GM18511 (cell line): ENCODE data around the gene TCF12.
"Not testable (repeated sequence)": the region's sequence is repeated elsewhere in the genome, so short reads cannot be mapped to it uniquely, and the experiment has no call there.

Experiments used
- ATAC-seq: cut with Tn5 transposase; IDR thresholded peaks from one replicate; pipeline ENCODE4 v1.9.1; 2021; ENCODE audit warnings: mild to moderate bottlenecking, moderate library complexity; ENCODE audit not compliant: unreplicated experiment

Gene TCF12

DNA sequence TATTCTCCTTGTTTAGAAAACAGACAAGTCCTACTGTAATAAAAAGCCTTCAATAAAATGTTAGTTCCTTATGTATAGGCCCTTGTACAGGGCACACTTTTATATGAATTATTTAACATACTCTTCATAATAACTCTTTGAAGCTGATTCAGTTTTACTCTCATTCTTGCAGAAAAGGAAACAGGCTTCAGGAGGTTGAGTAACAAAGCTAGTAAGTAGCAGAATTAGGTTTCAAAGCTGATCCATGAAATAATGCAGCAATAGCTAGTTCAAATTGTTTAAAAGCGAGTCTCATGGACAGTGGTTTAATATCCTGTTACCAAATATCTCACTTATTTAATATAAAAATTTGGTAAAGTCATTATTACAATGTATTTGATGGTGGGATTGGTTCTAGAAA is 25.0 kb downstream of the TCF12 start:
- ATAC-seq, result no peak

DNA sequence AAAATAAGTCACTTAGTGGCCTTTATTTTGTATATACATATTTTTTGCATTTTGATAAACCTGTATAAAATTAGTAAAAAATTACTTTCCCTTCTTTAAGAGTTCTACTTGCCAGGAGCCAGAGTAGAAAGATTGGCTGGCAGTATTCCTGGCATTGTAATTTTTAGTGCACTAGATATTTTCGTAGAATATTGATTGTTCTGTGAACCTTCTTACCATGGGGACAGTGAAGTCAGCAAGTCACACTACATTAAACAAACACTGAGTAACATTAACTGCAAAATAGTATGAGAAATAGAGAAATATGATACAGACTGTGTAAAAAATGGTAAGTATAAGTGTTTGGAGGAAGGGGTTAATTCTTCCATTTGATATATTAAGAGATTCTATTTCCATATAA is 26.0 kb downstream of the TCF12 start:
- ATAC-seq, result no peak

DNA sequence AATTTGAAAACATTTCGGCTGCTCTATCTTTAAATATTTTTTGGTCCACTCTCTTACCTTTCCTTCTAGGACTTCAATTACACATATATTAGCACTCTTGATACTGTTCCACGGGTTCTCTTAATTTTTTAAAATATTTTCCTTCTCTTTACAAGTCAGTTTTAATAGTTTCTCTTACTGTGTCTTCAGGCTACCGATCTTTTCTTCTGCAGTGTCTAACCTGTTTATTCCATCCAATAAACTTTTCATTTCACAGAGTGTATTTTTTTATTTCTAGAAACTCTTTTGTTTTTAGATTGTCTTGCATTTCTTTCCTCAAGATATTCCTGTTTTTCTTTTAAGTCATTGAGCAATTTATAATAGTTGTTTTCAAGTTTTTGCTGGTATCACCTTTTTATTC is 27.7 kb downstream of the TCF12 start:
- ATAC-seq, result no peak

DNA sequence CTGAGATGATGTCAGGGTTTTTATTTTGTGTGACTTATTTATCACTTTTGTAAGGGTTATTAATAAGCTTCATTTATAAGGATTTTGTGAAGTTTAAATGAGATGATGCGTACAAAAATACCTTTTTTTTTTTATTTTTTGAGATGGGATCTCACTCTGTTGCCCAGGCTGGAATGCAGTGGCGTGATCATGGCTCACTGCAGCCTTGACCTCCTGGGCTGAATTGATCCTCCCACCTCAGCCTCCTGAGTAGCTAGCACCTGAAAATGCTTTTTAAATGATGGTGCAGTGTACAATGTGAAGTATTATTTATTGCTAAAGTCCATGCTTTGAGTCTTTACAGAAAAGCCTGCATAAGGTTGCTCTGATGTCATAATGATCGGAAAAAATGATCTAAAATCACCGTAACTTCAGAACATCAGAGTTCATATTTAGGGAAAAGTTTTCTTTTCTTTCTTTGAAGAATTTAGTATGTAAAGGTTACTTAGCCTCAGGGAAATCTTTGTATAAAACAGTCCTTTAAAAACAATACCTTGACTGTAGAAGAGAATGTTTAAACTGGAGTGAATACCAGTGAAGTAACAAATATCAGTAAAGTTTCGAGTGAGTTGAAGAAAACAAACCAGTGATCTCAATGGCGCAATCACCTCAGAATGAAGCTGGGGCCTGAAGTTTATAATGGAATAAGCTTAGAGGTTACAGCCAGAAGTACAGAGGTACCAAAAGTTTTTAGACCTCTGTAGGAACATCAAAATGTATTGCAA is 29.7 kb downstream of the TCF12 start:
- no peak for ATAC-seq

DNA sequence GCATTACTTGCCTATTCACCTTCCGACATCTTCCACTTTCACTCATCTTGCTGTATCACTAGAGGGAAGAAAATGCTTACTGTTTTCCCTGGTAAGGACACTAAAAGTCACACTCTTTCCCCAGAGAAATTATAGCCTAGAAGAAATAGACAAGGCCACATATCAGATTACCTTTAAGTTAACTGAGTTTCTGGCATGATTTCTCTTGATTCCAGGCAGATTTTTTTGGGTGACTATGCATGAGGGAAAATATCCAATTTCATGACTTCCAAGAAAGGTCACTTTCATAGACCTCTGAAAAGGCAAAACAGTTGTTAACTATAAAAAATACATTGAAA is 30.3 kb downstream of the TCF12 start:
- ATAC-seq, result no peak

DNA sequence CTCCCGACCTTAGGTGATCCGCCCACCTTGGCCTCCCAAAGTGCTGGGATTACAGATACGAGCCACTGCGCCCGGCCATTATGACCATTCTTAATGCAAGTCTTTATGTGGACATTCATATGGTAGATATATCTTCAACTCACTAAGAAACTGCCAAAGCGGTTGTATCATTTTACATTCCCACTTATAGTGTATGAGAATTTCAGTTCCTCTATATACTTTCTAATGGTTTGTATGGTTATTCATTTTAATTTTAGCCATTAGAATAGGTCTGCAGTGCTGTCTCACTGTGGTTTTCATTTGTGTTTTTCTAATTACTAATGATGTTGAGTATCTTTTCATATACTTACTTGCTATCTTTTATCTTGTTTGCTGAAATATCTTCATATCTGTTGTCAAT is 32.5 kb downstream of the TCF12 start:
- peak; percentile 97 for ATAC-seq

DNA sequence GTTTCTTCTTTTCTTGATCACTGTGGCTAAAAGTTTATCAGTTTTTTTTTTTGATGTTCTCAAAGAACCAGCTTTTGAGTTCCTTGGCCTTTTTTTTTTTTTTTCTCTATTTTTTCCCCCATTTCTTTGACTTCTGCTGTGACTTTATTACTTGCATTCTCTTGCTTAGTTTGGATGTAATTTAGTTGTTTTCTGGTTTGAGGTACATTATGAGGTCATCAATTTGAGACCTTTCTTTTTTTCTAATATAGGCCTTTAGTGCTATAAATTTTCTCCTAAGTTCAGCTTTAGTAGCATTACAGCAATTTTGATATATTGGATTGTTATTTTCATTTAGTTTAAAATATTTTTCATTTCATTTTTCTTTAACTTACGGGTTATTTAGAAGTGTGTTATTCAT is 35.3 kb downstream of the TCF12 start:
- ATAC-seq, result no peak

DNA sequence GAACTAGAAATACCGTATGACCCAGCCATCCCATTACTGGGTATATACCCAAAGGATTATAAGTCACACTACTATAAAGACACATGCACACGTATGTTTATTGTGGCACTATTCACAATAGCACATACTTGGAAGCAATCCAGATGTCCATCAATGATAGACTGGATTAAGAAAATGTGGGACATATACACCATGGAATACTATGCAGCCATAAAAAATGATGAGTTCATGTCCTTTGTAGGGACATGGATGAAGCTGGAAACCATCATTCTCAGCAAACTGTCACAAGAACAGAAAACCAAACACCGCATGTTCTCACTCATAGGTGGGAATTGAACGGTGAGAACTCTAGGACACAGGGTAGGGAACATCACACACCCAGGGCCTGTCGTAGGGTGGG is 36.6 kb downstream of the TCF12 start:
- not testable (repeated sequence) for ATAC-seq

DNA sequence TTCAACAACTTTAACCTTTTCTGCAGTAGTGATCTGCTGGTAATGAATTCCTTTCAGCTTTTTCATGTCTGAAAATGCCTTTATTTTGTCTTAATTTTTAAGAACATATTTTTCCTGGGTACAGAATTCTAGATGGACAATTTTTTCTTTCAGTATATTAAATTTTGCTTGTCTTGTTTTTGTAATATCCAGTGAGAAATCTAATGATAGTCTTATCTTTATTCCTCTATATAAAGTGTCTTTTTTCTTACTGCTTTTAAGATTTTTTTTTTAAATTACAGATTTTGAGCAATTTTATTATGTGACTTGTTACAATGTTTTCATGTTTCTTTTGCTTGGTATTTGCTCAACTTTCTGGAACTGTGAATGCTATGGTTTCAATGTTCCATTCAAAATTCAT is 38.1 kb downstream of the TCF12 start:
- ATAC-seq, result no peak

DNA sequence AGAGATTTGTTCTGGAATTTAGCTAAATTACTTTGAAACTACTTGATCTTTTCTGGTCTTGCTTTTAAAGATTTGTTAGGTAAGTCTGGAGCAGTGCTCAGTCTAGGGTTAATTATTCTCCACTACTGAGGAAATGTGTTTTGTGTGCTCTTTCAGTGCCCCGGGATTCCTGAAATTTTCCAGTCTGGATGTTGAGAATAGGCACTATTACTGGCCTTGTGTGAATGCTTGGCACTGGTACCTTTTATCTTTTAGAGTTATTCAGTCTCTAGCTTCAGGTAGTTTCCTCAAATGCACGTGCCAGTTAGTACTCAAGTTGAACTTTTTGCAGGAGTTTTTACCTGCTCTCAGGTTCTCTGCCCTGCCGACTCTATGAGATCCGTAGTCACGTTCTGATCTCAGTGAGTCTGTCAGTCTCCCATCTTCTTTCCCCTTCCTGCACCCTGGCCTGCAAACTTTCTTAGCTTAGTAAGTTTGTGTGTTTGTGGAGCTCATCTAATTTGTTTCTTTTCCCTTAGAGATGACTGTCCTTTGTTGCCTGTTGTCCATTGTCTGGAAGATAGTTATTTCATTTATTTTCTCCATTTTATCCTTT is 39.5 kb downstream of the TCF12 start:
- no peak for ATAC-seq

DNA sequence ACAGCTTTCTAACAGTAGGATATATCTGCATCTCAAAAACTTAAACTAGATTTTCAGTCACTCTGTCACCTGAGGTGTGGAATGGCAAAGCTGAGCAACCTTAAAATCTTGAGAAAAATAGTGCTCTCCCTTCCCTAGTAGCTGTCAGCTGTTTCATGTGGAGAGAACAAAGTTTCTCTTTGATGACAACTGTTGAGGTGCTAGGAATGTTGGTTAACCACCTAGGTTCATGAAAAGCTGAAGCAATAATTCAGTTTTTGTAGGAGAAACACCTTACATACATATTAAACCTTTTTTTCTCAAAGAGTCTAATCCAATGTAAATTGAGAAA is 40.8 kb downstream of the TCF12 start:
- ATAC-seq, result no peak

DNA sequence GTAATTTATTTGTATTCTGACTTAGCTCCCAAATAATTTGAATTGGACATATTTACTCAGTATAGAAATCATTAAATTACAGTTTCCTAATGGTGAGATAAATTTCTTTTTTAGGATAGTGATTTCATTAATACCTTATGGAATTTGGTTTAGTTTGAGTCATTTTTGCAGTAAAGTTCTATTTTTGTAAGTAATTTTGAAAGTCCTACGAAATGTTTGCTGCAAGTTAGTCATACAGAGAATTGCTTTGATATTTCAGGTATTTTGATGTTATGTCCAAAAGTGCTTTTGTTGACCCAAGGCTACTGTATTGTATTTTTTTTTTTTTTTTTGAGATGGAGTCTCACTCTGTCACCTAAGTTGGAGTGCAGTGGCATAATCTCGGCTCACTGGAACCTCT is 41.7 kb downstream of the TCF12 start:
- no peak for ATAC-seq

DNA sequence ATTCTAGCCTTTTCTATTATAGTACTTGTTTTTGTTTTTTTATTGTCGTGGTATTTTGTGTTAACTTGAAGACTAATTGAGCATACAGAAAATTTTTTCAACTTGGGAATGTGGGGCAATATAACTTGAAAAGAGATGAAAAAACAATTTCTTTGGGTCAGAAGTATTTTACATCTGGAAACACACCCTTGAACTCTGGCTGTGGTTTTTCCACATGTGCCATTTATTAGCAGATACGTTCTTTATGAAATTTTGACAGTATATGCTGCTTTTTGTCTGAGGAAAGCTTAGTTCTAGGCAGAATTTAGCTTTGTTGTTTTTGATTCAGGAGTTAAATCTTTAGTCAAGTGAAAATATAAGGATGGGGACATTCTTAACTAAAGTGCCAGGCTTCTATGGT is 44.7 kb downstream of the TCF12 start:
- ATAC-seq, result no peak

DNA sequence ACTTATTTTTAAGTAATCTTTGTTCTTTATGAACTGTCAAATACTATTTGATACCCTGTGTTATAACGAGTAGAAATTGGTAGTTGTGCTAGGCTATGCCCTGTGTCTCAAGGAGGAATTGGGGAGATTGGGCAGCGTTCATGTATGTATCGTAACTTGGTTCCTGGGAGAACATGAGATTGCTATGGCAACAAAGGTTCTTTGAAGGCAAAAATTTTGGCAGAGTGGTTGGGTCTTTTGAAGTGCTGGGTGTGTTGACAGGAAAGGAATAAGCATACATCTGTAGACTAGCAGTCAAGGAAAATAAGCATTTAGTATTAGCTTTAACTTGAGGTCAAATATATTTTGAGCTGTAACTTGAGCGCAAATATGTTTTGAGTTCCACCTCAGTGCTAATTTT is 45.3 kb downstream of the TCF12 start:
- no peak for ATAC-seq

DNA sequence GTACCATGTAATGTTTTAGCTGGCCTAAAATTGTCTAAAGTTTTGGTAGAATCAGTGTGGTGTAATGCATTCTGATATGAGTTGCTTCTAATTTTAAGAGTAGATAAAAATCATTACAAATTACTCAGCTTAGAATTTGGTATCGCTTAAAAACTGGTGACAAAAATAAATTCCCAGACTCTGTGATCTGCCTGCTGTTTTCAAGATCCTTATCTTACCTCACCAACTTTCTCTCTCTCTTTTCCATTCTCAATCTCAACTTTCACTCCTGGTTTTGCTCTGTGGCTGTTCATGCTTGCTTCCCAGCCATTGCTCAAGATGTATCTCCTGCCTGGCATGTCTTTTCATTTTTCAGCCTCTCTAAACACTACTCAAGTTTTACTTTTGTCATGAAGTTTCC is 45.7 kb downstream of the TCF12 start:
- no peak for ATAC-seq

DNA sequence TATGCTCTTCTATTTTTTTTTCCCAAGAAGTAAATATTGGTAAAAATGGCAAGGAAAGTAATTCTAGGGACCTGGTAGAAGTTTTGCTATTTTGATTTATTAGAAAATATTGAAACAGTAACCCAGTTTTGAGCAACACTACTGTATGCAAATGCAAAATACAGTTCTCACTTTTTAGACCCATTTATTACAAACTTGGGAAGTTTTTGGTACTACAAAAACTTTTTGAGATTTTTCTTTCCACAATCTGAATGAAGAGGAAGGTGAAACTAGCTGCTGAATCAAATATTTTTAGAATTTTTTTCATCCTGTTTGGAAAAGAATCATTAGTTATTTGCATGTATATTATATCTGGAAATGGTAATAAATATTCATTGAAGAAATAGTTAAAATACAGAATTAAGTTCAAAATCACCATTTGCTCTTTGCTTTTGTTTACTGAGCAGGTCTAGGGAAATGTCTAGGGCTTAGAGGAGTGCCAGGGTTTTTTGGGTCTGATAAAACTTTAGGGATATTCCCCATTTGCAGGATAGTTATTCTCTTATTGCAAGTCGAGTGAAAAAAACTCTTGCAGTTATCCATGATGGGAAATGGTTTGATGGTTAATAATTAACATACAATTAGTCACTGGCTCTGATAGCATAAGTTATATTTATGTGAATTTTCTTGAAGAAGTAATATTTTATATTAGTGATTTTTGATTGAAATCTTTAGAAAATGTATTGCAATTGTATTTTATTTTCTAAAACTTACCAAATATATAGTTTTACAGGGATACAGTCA is 47.0 kb downstream of the TCF12 start:
- ATAC-seq, result no peak

DNA sequence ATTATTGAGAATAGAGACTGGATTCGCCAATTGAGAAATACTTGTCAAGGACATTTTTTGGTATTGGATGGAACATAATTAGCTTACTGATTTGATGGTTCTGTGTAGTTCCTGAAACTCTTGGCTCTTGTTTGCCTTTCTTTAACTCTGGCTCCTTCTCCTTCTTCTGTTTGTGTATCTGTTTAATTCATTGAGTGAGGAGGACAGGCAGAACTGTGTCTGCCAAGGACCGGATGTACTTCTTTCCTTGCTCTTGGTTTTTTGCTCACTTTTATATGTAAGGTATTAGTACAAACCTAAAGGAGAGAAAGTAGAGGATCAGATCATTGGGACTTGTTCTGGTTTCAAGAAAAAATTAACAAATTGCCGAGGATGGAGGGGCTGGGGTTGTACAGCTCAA is 48.9 kb downstream of the TCF12 start:
- ATAC-seq, result no peak

DNA sequence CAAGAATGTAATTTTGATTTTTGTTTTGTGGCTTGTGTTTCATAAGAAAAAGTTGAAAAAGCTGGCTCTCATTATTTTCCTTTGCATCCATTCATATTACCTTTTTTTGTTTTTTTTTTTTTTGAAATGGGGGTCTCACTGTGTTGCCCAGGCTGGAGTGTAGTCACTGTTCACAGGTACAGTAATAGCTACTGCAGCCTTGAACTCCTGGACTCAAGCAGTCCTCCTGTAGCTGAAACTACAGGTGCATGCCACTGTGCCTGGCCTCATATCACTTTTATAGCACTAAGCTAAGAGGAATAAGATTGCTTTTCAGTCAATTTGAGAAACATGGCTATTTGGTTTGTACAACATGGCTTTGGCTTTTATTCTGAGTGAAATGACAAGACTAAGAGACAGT is 49.8 kb downstream of the TCF12 start:
- no peak for ATAC-seq

DNA sequence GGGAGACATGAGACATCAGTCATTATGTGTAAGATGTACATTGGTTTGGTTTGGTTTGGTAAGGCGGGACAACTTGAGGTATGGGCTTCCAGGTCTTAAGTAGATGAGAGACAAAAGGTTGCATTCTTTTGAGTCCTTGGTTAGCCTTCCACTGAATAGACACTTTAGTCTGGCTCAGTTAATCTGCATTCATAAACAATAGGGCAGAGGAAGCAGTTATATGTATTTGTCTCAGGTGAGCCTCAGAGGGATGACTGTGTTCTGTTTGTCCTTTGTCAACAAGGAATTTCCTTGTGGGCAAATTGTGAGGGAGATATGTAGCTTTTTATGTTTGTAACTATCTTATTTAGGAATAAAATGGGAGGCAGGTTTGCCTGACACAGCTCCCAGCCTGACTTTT is 50.4 kb downstream of the TCF12 start:
- no peak for ATAC-seq

DNA sequence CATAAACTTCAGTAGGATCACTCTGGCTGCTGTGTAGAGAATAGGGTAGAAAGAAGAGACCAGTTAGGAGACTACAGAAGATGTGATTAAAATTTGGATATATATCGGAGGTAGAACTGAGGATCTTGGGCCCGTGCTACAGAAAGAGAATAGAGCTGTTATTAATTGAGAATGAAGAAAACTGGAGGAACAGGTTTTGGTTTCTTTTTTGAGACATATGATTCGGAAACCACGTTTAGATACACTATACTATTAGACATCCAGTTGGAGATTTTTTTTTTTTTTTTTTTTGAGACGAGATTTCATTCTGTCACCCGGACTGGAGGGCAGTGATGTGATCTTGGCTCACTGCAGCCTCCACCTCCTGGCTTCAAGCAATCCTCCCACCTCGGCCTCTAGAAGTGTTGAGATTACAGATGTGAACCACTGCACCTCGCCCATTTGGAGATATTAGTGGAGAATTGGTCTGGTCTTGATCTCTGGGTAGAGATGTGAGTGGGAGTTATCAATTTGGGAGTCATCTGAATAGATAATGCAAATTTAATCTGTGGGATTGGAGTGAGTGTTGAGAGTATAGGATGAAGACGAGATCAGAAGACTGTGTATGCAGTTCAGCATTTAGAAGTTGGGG is 50.9 kb downstream of the TCF12 start:
- no peak for ATAC-seq

DNA sequence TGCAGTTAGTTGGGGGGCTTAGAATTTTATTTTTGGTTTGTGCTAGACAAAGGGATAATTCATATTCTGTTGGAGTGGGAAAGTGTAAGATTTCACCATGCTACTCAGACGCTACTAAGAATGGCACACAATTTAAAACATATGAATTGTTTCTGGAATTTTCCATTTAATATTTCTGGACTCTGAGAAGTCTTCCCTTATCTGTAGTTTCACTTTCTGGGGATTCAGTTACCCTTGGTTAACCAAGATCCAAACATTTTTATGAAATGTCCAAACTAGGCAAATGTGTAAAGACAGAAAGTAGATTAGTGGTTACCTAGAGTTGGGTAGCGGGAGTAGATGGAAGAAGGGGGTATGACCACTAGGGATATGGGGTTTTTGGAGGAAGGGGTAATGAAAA is 53.1 kb downstream of the TCF12 start:
- ATAC-seq, result no peak

DNA sequence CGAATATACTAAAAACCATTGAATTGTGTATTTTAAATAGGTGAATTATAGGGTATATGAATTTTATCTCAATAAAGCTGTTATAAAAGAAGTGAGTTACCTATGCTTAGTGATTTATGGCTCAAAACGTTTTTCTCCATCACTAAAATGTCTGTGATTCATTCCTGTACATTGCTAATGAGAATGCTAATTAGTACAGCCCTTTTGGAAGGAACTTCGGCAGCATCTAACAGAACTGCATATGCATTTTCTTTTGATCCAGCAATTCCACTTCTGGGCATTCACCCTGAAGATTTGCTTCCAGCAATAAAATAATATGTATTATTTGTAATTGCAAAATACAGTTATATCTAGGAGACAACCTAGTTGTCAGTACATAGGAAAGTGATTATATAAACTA is 53.6 kb downstream of the TCF12 start:
- no peak for ATAC-seq
